NCI-H1694 treated with DMSO at 0.1 percent for 48 hours (cell line): ENCODE data around the gene C5AR2.
"Not testable (repeated sequence)": the region's sequence is repeated elsewhere in the genome, so short reads cannot be mapped to it uniquely, and the experiment has no call there.

Source experiments
- DNase-seq: peaks from one replicate; lab custom pipeline; 2025; lab: John Stamatoyannopoulos, UW

C5AR2 gene

GRCh38 chr19:47331931-47332547, at the start of gene C5AR2:
TSS of gene C5AR2 (plus strand) at chr19:47332175. CDS start at chr19:47340800, 8,625 bp downstream.
- DNase-seq, result no peak

GRCh38 chr19:47283405-47284059, 48.4 kb upstream of the C5AR2 start:
- no peak for DNase-seq

- peak; percentile 64 for DNase-seq
Observed at GRCh38 chr19:47284324-47284899, 47.6 kb upstream of the C5AR2 start.

- peak; percentile 76 for DNase-seq
Observed at GRCh38 chr19:47296036-47296435, 35.9 kb upstream of the C5AR2 start.

- not testable (repeated sequence) for DNase-seq
Observed at GRCh38 chr19:47300867-47301266, 31.1 kb upstream of the C5AR2 start.

GRCh38 chr19:47302249-47302648, 29.7 kb upstream of the C5AR2 start:
- no peak for DNase-seq

GRCh38 chr19:47303966-47304365, 28.0 kb upstream of the C5AR2 start:
- DNase-seq, result no peak

GRCh38 chr19:47305309-47305751, 26.6 kb upstream of the C5AR2 start:
- peak; percentile 58 for DNase-seq

GRCh38 chr19:47306303-47306702, 25.7 kb upstream of the C5AR2 start:
- no peak for DNase-seq

GRCh38 chr19:47309038-47309437, 22.9 kb upstream of the C5AR2 start:
- DNase-seq, result no peak

GRCh38 chr19:47309608-47310007, 22.4 kb upstream of the C5AR2 start, which contains the start of gene C5AR1:
TSS of gene C5AR1 (plus strand) at chr19:47309861. CDS start at chr19:47309896, 35 bp downstream.
- DNase-seq, result no peak

GRCh38 chr19:47310323-47310722, 21.7 kb upstream of the C5AR2 start:
- no peak for DNase-seq

GRCh38 chr19:47310819-47311218, 21.2 kb upstream of the C5AR2 start:
- DNase-seq, result peak; percentile 55

GRCh38 chr19:47312366-47313006, 19.5 kb upstream of the C5AR2 start:
- no peak for DNase-seq

GRCh38 chr19:47313754-47314295, 18.1 kb upstream of the C5AR2 start:
- no peak for DNase-seq

GRCh38 chr19:47315125-47315821, 16.7 kb upstream of the C5AR2 start:
- DNase-seq, result no peak

- DNase-seq, result no peak
Observed at GRCh38 chr19:47316513-47316912, 15.5 kb upstream of the C5AR2 start.

- no peak for DNase-seq
Observed at GRCh38 chr19:47319923-47320871, 11.8 kb upstream of the C5AR2 start.

GRCh38 chr19:47321630-47322029, 10.3 kb upstream of the C5AR2 start:
- no peak for DNase-seq

- DNase-seq, result no peak
Observed at GRCh38 chr19:47322058-47322457, 9.9 kb upstream of the C5AR2 start.

GRCh38 chr19:47323409-47323808, 8.6 kb upstream of the C5AR2 start:
- no peak for DNase-seq
